ENCODE measurements around the gene MTARC1.

DNA sequence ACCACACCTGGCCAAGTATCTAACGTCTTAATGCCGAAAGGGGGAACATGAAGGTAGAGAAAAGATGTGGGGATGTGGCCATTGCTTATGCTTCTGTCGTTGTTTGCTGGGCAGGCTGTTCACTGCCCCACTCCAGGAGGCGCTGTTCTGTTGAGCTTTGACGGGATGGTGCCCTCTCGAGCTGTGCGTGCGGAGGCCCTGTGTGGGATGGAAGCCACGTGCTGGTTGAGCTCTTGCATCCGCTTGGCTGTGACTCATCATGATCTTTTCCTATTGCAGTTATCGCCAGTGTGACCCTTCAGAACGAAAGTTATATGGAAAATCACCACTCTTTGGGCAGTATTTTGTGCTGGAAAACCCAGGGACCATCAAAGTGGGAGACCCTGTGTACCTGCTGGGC is 26.3 kb downstream of the MTARC1 start:
- TF ChIP-seq, protein P1, sequence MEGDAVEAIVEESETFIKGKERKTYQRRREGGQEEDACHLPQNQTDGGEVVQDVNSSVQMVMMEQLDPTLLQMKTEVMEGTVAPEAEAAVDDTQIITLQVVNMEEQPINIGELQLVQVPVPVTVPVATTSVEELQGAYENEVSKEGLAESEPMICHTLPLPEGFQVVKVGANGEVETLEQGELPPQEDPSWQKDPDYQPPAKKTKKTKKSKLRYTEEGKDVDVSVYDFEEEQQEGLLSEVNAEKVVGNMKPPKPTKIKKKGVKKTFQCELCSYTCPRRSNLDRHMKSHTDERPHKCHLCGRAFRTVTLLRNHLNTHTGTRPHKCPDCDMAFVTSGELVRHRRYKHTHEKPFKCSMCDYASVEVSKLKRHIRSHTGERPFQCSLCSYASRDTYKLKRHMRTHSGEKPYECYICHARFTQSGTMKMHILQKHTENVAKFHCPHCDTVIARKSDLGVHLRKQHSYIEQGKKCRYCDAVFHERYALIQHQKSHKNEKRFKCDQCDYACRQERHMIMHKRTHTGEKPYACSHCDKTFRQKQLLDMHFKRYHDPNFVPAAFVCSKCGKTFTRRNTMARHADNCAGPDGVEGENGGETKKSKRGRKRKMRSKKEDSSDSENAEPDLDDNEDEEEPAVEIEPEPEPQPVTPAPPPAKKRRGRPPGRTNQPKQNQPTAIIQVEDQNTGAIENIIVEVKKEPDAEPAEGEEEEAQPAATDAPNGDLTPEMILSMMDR (conservative IDR thresholded peaks at IDR 0.05; ENCODE audit: low read depth, low read length) = no peak; the same call in 1 of the 2 replicates
- TF ChIP-seq EZH2 (IDR thresholded peaks at IDR 0.05; ENCODE audit: low read length, unreplicated experiment) (no peak), EZH2phosphoT487 (IDR thresholded peaks at IDR 0.05; ENCODE audit: borderline replicate concordance, low read length) (no peak)

Data from PC-3 (cell line).